NCI-H226 (cell line): ENCODE measurements around the gene MRPS6.

Experiments
- DNase-seq: peaks from one replicate; pipeline ENCODE4 v3.0.0-alpha.2; 2015

Gene MRPS6

GRCh38 chr21:34135330-34135729 is 62.0 kb downstream of the MRPS6 start:
- DNase-seq: no peak

GRCh38 chr21:34141373-34141772 is 68.0 kb downstream of the MRPS6 start:
- DNase-seq: no peak

- DNase-seq: no peak
Observed at GRCh38 chr21:34143685-34144182, 70.4 kb downstream of the MRPS6 start.

- DNase-seq: no peak
Observed at GRCh38 chr21:34144224-34144623, 70.8 kb downstream of the MRPS6 start.

GRCh38 chr21:34147792-34148418 is 74.5 kb downstream of the MRPS6 start:
- no peak for DNase-seq

GRCh38 chr21:34148419-34148804 is 75.0 kb downstream of the MRPS6 start:
- no peak for DNase-seq

- no peak for DNase-seq
Observed at GRCh38 chr21:34148826-34149558, 75.6 kb downstream of the MRPS6 start.

GRCh38 chr21:34152500-34152899 is 79.1 kb downstream of the MRPS6 start:
- no peak for DNase-seq

- no peak for DNase-seq
Observed at GRCh38 chr21:34154878-34155277, 81.5 kb downstream of the MRPS6 start.

GRCh38 chr21:34156957-34157356 is 83.6 kb downstream of the MRPS6 start:
- no peak for DNase-seq

GRCh38 chr21:34157521-34157920 is 84.1 kb downstream of the MRPS6 start:
- DNase-seq: no peak

- DNase-seq: no peak
Observed at GRCh38 chr21:34158866-34159835, 85.8 kb downstream of the MRPS6 start.

GRCh38 chr21:34166468-34166867 is 93.1 kb downstream of the MRPS6 start:
- DNase-seq: peak; percentile 19

GRCh38 chr21:34170886-34171285 is 97.5 kb downstream of the MRPS6 start:
- DNase-seq: no peak

GRCh38 chr21:34174470-34174869 is 101.1 kb downstream of the MRPS6 start:
- no peak for DNase-seq

GRCh38 chr21:34176448-34176847 is 103.1 kb downstream of the MRPS6 start:
- no peak for DNase-seq

- no peak for DNase-seq
Observed at GRCh38 chr21:34177919-34178567, 104.7 kb downstream of the MRPS6 start.

GRCh38 chr21:34179204-34179935 is 106.0 kb downstream of the MRPS6 start:
- DNase-seq: no peak

GRCh38 chr21:34180407-34180806 is 107.0 kb downstream of the MRPS6 start:
- no peak for DNase-seq

- DNase-seq: no peak
Observed at GRCh38 chr21:34180826-34181359, 107.5 kb downstream of the MRPS6 start.

- DNase-seq: no peak
Observed at GRCh38 chr21:34181431-34182039, 108.2 kb downstream of the MRPS6 start.
